Ectodermal cell (in vitro differentiated cells): ENCODE measurements around the gene ITGB6.

Source experiments
- H3K27ac ChIP-seq: 2 replicates; pipeline ENCODE4 v1.7.0; 2013; ENCODE audit warnings: mild to moderate bottlenecking, low read depth, low read length; ENCODE audit not compliant: insufficient read depth, poor library complexity, severe bottlenecking
- H3K27me3 ChIP-seq: 2 replicates; pipeline ENCODE4 v1.7.0; 2013; ENCODE audit warnings: mild to moderate bottlenecking, low read length; ENCODE audit not compliant: insufficient read depth, control insufficient read depth, poor library complexity, severe bottlenecking
- H3K36me3 ChIP-seq: one replicate; pipeline ENCODE4 v1.7.0; 2013; ENCODE audit warnings: low read length; ENCODE audit not compliant: control insufficient read depth, insufficient read depth
- H3K4me1 ChIP-seq: one replicate; pipeline ENCODE4 v1.7.0; 2013; ENCODE audit warnings: low read length; ENCODE audit not compliant: control insufficient read depth, insufficient read depth
- H3K4me3 ChIP-seq: 2 replicates; pipeline ENCODE4 v1.7.0; 2013; ENCODE audit warnings: low read depth, low read length, control low read depth; ENCODE audit not compliant: insufficient read depth
- H3K9me3 ChIP-seq: 2 replicates; pipeline ENCODE4 v1.7.0; 2013; ENCODE audit warnings: mild to moderate bottlenecking, low read length, moderate library complexity; ENCODE audit not compliant: control insufficient read depth
- WGBS, 2 experiments: methylation state at CpG; one replicate each; pipeline ENCODE4 v1.1.7; 2013; ENCODE audit warnings: missing lambda C conversion rate in 2 of 2; 5-methylcytosine and 5-hydroxymethylcytosine counted together

ITGB6 gene

DNA sequence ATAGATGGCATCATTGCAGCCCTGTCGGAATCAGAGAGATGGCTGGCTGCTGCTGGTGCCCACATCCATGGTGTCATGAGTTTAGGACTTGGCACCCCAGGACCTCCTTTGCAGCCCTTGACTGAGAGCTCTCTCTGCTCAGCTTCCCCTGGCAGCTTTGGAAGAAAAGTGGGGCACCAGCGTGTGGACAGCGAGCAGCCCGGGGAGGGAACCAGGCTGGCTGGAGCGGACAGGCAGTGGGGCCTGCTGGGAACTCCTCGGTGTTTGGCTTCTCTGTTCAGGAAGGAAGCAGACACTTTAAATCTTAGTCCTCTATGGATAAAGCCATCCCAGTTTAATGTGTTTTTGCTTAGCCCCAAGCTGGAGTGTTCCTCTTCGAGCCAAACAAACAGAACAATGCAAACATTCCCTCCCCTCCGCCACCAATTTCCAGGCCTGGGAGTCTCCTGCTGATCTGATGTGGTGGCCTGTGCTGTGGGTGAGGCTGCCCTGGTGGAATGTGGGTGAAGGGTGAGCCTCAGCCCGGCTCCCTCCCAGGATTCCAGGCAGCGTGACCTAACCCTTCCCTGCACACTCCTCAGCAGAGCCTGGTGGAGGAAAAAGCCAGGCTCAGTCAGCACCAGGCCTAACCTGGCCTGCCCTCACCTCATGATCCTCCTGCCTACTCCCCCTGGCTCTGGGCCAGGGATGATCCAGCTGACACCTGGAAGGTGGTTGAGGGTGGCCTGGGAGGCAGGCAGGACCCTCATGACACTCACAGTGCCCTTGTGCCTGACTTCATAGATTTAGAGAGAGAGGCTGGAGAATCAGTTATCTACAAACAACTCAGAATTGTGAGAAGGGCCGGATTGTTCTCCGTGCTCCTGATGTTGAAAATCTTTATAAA lies 21.6 kb upstream of the ITGB6 start:
- no peaks in the 10 kb centered on the region for H3K9me3 ChIP-seq
- no peak overlapping the region for H3K27ac ChIP-seq
- H3K36me3 ChIP-seq: no peaks in the 10 kb centered on the region
- H3K4me3 ChIP-seq: no peak overlapping the region
- no peaks in the 10 kb centered on the region for H3K4me1 ChIP-seq
- 89 to 92% methylated on average over 11 to 12 of the region's 12 CpGs for WGBS, 2 experiments
- H3K27me3 ChIP-seq: no peaks in the 10 kb centered on the region

- 69 to 73% methylated on average over 4 of the region's 4 CpGs for WGBS, 2 experiments
- H3K9me3 ChIP-seq: no peaks in the 10 kb centered on the region
- H3K4me3 ChIP-seq: no peak overlapping the region
- H3K27me3 ChIP-seq: no peaks in the 10 kb centered on the region
- no peak overlapping the region for H3K27ac ChIP-seq
- H3K4me1 ChIP-seq: no peaks in the 10 kb centered on the region
- H3K36me3 ChIP-seq: no peaks in the 10 kb centered on the region
Observed at GRCh38 chr2:160220545-160221009, 20.5 kb upstream of the ITGB6 start.

- H3K4me1 ChIP-seq: no peaks in the 10 kb centered on the region
- 91 to 98% methylated on average over 1 of the region's 2 CpGs for whole genome bisulfite sequencing, 2 experiments
- H3K27ac ChIP-seq: no peak overlapping the region
- no peak overlapping the region for H3K4me3 ChIP-seq
- H3K9me3 ChIP-seq: no peaks in the 10 kb centered on the region
- H3K36me3 ChIP-seq: no peaks in the 10 kb centered on the region
- no peaks in the 10 kb centered on the region for H3K27me3 ChIP-seq
Observed at GRCh38 chr2:160220026-160220425, 20.0 kb upstream of the ITGB6 start.

DNA sequence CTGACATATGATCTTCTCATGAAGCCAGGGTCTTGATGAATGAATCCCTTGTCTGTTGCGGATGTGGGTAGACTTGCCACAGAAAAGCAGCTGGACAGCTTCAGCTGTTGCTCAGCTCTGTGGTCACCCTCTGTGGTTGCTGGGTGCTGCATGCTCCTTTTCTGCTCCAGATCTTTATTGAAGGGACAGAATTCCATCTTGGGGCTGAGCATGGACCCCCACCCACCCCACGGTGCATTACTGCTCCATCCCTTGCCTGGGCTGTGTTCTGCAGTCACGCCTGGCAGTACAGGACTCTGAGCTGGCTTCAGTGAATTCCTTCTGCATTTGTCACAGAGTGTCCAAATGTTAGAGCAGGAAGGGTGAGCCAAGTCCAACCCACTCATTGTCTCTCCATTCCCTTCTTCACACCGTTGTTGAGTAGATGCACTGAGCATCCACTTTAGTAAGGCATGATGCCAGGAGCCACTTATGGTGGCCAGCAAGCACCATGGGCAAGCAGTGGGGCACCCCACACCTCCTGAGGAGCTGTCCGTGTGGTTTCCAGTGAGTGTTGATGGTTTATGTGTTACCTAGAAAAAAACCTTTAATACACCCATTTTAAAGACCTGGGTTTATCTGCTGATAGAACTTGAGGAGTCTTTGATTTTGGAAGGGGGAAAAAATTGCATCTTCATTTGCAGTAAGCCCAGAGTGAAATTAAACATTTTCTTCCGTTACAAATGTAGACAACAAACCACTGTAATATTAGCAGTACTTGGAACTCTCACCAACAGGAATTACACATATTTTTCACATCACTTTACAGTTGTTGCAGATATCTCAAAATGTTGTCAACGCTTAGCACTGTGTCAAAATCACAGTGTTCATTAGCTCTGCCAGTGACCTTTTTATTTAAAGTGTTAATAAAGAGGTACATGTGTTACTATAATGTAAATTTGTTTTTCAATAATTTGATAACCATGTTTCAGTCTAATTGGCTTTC lies 14.7 kb upstream of the ITGB6 start:
- H3K36me3 ChIP-seq: no peaks in the 10 kb centered on the region
- H3K4me1 ChIP-seq: no peaks in the 10 kb centered on the region
- no peaks in the 10 kb centered on the region for H3K9me3 ChIP-seq
- WGBS, 2 experiments: 75 to 77% methylated on average over 5 to 6 of the region's 7 CpGs
- H3K4me3 ChIP-seq: no peak overlapping the region
- H3K27ac ChIP-seq: no peak overlapping the region
- no peaks in the 10 kb centered on the region for H3K27me3 ChIP-seq

DNA sequence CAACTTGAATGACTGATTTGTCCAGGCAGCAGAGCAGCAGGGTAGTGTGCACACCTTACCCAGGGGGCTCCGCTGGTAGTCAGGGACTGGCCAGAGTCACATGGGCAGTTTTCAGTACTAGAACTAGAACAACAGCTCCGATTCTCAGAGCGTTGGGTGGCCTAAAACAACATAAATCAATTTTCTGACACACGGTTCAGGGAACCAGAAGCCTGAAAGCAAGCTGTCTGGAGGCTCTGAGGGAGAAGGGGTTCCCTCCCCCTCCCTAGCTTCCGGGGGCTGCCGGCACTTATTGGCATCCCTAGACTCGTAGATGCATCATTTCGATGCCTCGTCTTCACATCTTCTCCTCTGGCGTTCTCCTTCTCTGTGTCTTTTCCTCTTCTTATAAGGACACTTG lies 13.4 kb upstream of the ITGB6 start:
- 90 to 91% methylated on average over 10 of the region's 10 CpGs for WGBS, 2 experiments
- no peak overlapping the region for H3K27ac ChIP-seq
- no peaks in the 10 kb centered on the region for H3K9me3 ChIP-seq
- H3K4me3 ChIP-seq: no peak overlapping the region
- H3K4me1 ChIP-seq: no peaks in the 10 kb centered on the region
- no peaks in the 10 kb centered on the region for H3K27me3 ChIP-seq
- H3K36me3 ChIP-seq: no peaks in the 10 kb centered on the region

DNA sequence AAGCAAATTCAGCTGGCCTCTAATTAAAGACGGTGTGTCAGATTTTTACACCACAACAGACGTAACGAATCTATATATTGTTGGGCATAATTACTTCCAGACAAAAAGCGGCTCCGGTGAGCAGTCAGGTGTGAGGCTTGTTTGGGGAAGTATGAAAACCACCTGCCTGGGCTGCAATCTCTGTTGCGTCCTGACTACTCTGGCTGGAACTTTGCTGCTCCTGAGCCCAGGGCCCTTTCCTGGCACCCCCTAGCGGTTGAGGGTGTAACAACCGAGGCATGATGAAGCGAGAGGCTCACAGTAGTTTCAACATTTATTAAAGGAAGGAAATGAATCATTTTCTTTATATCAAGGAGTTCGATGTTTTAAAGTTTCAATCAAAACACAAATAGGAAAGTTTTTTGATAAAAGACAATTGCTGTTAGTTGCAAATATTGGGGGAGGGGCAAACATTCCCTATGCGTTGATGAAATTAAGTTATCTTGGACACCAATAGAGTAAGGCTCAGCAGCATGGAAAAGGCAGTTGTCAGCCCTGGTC lies 10.6 kb upstream of the ITGB6 start:
- Histone ChIP-seq H3K36me3 (no peaks in the 10 kb centered on the region), H3K4me1 (peaks cover 7% of the 10 kb centered on the region), H3K27ac (no peak overlapping the region), H3K9me3 (no peaks in the 10 kb centered on the region), H3K4me3 (no peak overlapping the region), H3K27me3 (no peaks in the 10 kb centered on the region)
- WGBS, 2 experiments: 49 to 53% methylated on average over 11 of the region's 11 CpGs

DNA sequence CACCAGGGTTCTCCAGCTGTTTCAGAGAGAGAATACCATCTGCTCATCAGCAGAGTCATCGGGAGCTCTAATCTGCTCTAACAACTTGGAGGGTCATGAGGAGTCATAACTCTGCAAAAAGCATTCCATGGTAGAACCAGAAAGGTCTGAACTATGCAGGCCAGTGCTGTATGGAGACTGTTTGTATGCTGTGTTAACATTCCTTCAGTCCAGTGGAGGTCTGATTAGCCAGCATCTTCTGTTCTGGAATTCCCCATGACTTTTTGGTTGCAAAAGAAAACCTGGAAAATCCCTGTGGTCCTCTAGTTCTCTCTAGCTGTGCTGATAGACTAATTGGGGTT lies 9.4 kb upstream of the ITGB6 start:
- Histone ChIP-seq H3K36me3 (no peaks in the 10 kb centered on the region), H3K4me3 (no peak overlapping the region), H3K4me1 (peaks cover 16% of the 10 kb centered on the region), H3K27ac (no peak overlapping the region), H3K27me3 (no peaks in the 10 kb centered on the region), H3K9me3 (no peaks in the 10 kb centered on the region)
- 95 to 96% methylated on average over 1 of the region's 1 CpG for WGBS, 2 experiments

DNA sequence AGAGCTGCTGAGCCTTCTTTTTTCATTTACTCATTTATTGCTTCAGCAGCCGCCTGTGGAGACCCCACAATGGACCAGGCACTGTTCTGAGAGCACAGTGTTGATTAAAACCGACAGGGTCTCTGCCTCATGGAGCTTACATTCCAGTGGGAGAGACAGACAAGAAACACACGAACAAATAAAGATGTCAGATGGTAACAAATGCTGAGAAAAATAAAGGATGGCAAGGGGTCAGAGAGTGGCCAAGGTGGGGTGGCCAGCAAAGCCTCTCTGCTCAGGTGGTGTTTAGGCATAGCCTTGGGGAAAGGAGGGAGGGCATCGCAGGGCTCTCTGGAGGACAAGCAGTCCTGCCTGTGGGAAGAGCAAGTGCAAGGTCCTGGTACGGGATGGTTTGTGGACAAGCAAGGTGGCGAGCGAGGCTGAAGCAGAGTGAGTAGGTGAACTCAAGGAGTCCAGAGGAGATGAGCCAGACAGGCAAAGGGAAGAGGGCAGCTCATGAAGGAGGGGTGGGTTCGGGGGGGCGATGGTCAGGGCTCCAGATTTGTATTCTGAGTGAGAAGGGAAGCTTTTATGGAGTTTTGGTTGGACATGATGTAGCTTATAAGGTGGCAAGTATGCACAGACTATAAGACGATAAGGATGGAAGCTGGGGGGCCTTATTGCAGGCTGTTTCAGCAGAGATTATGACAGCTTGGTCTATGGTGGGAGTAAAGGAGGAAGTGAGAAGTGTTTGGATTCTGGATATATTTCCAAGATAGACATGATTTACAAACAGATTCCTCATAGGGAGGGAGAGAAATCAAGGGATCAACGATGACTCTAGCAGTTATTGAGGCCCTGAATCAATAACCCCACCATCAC lies 8.8 kb upstream of the ITGB6 start:
- Histone ChIP-seq H3K27me3 (no peaks in the 10 kb centered on the region), H3K27ac (peak overlapping the region; percentile 84), H3K4me3 (no peak overlapping the region), H3K9me3 (no peaks in the 10 kb centered on the region), H3K36me3 (no peaks in the 10 kb centered on the region), H3K4me1 (peaks cover 16% of the 10 kb centered on the region)
- WGBS, 2 experiments: 71 to 73% methylated on average over 11 of the region's 11 CpGs

DNA sequence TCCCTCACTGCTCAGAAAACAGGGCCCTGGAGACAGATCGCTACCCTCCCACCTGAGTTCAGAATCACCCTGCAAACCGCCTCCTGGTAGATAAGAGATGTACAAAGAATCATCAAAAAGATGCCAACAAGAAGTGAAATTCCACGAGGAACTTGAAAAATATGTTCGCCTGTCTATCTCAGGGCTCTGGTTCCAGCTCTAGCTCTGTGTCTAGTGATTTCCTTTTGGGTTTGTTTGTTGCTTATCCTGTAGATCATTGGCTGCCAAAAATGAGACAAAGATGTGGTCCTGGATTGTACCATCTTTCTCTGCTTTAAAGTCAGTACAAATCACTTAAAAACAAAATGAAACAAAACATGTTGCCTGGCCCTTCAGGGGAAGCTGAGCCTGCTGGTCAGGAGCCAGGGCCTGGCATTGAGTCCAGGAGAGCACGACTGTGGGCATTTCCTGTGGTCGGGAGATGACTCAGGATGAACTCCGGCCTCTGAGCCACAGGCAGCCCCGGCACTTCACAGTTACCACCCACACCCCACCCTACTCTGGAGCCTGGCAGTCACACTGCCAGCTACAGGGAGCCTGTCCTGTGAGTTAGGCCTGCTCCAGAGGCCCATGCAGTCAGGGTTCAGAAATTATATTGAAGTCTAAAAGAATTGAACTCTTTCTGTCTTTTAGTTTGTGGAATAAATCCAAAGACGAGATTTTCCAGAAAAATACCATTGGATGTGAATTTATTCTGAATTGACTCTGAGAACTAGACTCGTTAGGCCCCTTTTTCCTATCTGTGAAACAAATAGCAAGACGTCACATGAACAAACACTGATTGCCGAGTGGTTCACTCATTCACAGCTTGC lies 8.0 kb upstream of the ITGB6 start:
- Histone ChIP-seq H3K9me3 (no peaks in the 10 kb centered on the region), H3K27ac (peak overlapping the region; percentile 84), H3K36me3 (no peaks in the 10 kb centered on the region), H3K4me1 (peaks cover 16% of the 10 kb centered on the region), H3K27me3 (no peaks in the 10 kb centered on the region), H3K4me3 (no peak overlapping the region)
- 56 to 58% methylated on average over 11 to 12 of the region's 12 CpGs for WGBS, 2 experiments
